A549 (cell line): ENCODE results near the gene MYNN. TPM values are rescaled to one million over a fixed set of nuclear protein-coding genes. Genes with fewer than 3 reads are reported as not detected.
A peak's percentile ranks its signal among the peaks of the same experiment; 100 is the strongest.

Experiments used
- ATAC-seq, 2 experiments: fragments of 200-7000 bp in 1 of 2; fragments of >200 bp in 1 of 2; cut with Nextera tagmentation in 1 of 2; cut with Tn5 transposase in 1 of 2; 3 replicates each; pipeline versions ENCODE4 v1.8.0 to v1.9.1; 2018 to 2020; ENCODE audit warnings: mild to moderate bottlenecking in 1 of 2, moderate library complexity in 1 of 2
- CTCF ChIA-PET: fragments of 300-600 bp; sonication (Branson Sonifier 250); formaldehyde crosslinking; extraction: SDS; loops from one replicate; lab custom pipeline; 2021; ENCODE audit warnings: antibody characterized with exemption, inconsistent platforms; lab: Yijun Ruan, JAX
- POLR2A ChIA-PET: fragments of 350-600 bp; formaldehyde crosslinking; extraction: SDS; loops from one replicate; lab custom pipeline; 2021; ENCODE audit warnings: antibody characterized with exemption, inconsistent platforms; lab: Yijun Ruan, JAX
- DNase-seq, 2 experiments: peaks; one replicate each; pipeline versions ENCODE4 v3.0.0 to v3.0.0-alpha.2; 2011 to 2016; ENCODE audit warnings: low read depth in 1 of 2, low spot score in 1 of 2
- FAIRE-seq: peaks from 2 replicates; lab custom pipeline; 2011; peaks lifted over from hg19 to GRCh38; lab: Jason Lieb, UNC
- H3K27ac ChIP-seq, 2 experiments: fragments of >200 bp; sonication (Bioruptor Twin); formaldehyde crosslinking; 3 replicates each; pipeline ENCODE4 v1.5.1; 2016 to 2017
- H3K4me1 ChIP-seq: fragments of >200 bp; sonication (Bioruptor Twin); formaldehyde crosslinking; 3 replicates; pipeline ENCODE4 v1.6.1; 2016
- H3K4me2 ChIP-seq: fragments of >200 bp; sonication (Bioruptor Twin); formaldehyde crosslinking; 3 replicates; pipeline ENCODE4 v1.6.1; 2016
- H3K4me3 ChIP-seq: fragments of >200 bp; sonication (Bioruptor Twin); formaldehyde crosslinking; 3 replicates; pipeline ENCODE4 v1.5.1; 2016
- H3K9me3 ChIP-seq: fragments of >200 bp; sonication (Bioruptor Twin); formaldehyde crosslinking; 3 replicates; pipeline ENCODE4 v1.6.1; 2016
- BCL3 ChIP-seq: fragments of >200 bp; sonication (Bioruptor Twin); formaldehyde crosslinking; IDR thresholded peaks from 3 replicates; pipeline ENCODE4 v1.6.1; 2016
- CBX8 ChIP-seq: fragments of 200-600 bp; sonication (generic); IDR thresholded peaks from 2 replicates; pipeline ENCODE4 v1.6.1; 2016
- E2F6 ChIP-seq: IDR thresholded peaks from 2 replicates; pipeline ENCODE4 v1.6.1; 2012; ENCODE audit warnings: low read depth, borderline replicate concordance
- EHF ChIP-seq: fragments of 250-450 bp; sonication (Bioruptor Pico); IDR thresholded peaks from 2 replicates; pipeline ENCODE4 v1.5.0; 2020; ENCODE audit warnings: mild to moderate bottlenecking
- ESRRA ChIP-seq: fragments of 150-350 bp; IDR thresholded peaks from 2 replicates; pipeline ENCODE4 v1.6.1; 2014; ENCODE audit warnings: mild to moderate bottlenecking, low read length, borderline replicate concordance
- FOSL2 ChIP-seq, 2 experiments: fragments of 450-650 bp in 1 of 2; fragments of >200 bp in 1 of 2; sonication (Bioruptor Twin) in 1 of 2; formaldehyde crosslinking; IDR thresholded peaks; 2 replicates each; pipeline versions ENCODE4 v1.5.0 to v1.6.1; 2016 to 2020; ENCODE audit warnings: mild to moderate bottlenecking in 1 of 2, moderate library complexity in 1 of 2
- HMGXB4 ChIP-seq: fragments of 250-450 bp; sonication (Bioruptor Pico); IDR thresholded peaks from 2 replicates; pipeline ENCODE4 v1.5.0; 2021; ENCODE audit warnings: mild to moderate bottlenecking, moderate library complexity, borderline replicate concordance
- HOXA7 ChIP-seq: fragments of 250-450 bp; sonication (Bioruptor Pico); IDR thresholded peaks from 2 replicates; pipeline ENCODE4 v1.5.0; 2020; ENCODE audit warnings: mild to moderate bottlenecking, moderate library complexity
- JUN ChIP-seq, 2 experiments: fragments of >200 bp; sonication (Bioruptor Twin); formaldehyde crosslinking; IDR thresholded peaks; 2 replicates in 1 of 2; 3 replicates in 1 of 2; pipeline ENCODE4 v1.6.1; 2016 to 2017
- JUNB ChIP-seq: fragments of >200 bp; sonication (Bioruptor Twin); formaldehyde crosslinking; IDR thresholded peaks from 2 replicates; pipeline ENCODE4 v1.6.1; 2016
- MAFK ChIP-seq: fragments of 450-650 bp; IDR thresholded peaks from 2 replicates; pipeline ENCODE4 v1.6.1; 2014; ENCODE audit not compliant: partially characterized antibody
- NFE2L2 ChIP-seq: fragments of 150-350 bp; conservative IDR thresholded peaks from 2 replicates; pipeline ENCODE4 v1.6.1; 2014; ENCODE audit warnings: low read length
- NPAS2 ChIP-seq: fragments of 250-450 bp; sonication (Bioruptor Pico); IDR thresholded peaks from 2 replicates; pipeline ENCODE4 v1.8.0; 2022; ENCODE audit warnings: mild to moderate bottlenecking, moderate library complexity, borderline replicate concordance
- PBX3 ChIP-seq: IDR thresholded peaks from 2 replicates; pipeline ENCODE4 v1.6.1; 2012
- PHF8 ChIP-seq: fragments of 200-600 bp; sonication (generic); IDR thresholded peaks from 2 replicates; pipeline ENCODE4 v1.6.1; 2016; ENCODE audit warnings: low read depth, mild to moderate bottlenecking, antibody characterized with exemption, moderate library complexity, borderline replicate concordance
- RAD21 ChIP-seq, 2 experiments: fragments of >200 bp in 1 of 2; sonication (Bioruptor Twin) in 1 of 2; formaldehyde crosslinking in 1 of 2; IDR thresholded peaks in 1 of 2; conservative IDR thresholded peaks in 1 of 2; 2 replicates in 1 of 2; 3 replicates in 1 of 2; pipeline ENCODE4 v1.6.1; 2012 to 2018; ENCODE audit warnings: inconsistent platforms in 1 of 2
- SREBF2 ChIP-seq: fragments of 450-650 bp; IDR thresholded peaks from 2 replicates; pipeline ENCODE4 v1.6.1; 2014; ENCODE audit warnings: mild to moderate bottlenecking, moderate library complexity
- TP53 ChIP-seq: fragments of 250-450 bp; sonication (Bioruptor Pico); IDR thresholded peaks from 2 replicates; pipeline ENCODE4 v1.5.0; 2021; ENCODE audit warnings: mild to moderate bottlenecking, moderate library complexity
- WGBS: methylation state at CpG from one replicate; pipeline ENCODE4 v1.1.6; 2017; ENCODE audit errors: missing lambda C conversion rate; 5-methylcytosine and 5-hydroxymethylcytosine counted together
- polyA plus RNA-seq, 4 experiments: library from polyadenylated mRNA; depleted of rRNA in 3 of 4; stranded (reverse); fragments of >200 nt; fragmentation: RNase III in 1 of 4; extraction: RNeasy Plus Mini Kit Qiagen cat#74134 plus additional on column Dnase treatment in 1 of 4; gene quantifications; 2 replicates in 3 of 4; 3 replicates in 1 of 4; pipeline ENCODE4 v1.2.3, GENCODE V29; 2011 to 2017

The MYNN gene
- polyA plus RNA-seq, 2 of the 4 experiments (the other 2 are of a cell fraction): 12.0 to 31.6 TPM

GRCh38 chr3:169774186-169774585 is 990 bp downstream of the MYNN start:
- peak overlapping the region; percentile 90 for H3K4me3 ChIP-seq
- no peak for TF ChIP-seq SREBF2
- no peak for TF ChIP-seq PHF8
- TF ChIP-seq E2F6: no peak
- no peak for TF ChIP-seq NFE2L2
- no peak for TF ChIP-seq ESRRA
- no peak for TF ChIP-seq CBX8
- no peak for TF ChIP-seq JUN (IDR thresholded peaks at IDR 0.05)
- TF ChIP-seq JUNB: no peak
- TF ChIP-seq MAFK: no peak
- no peak for TF ChIP-seq FOSL2 (IDR thresholded peaks at IDR 0.05)
- no peak for TF ChIP-seq FOSL2 (CRISPR knock-in tag; IDR thresholded peaks at IDR 0.05)
- H3K27ac ChIP-seq: no peak overlapping the region
- DNase-seq (no peak), ATAC-seq (no peak), FAIRE-seq (no peak)
- ChIA-PET CTCF (interaction anchor here (2.7 kb wide), 1 partner anchor 11 kb away, joined by 10 read pairs; the partner anchor contains the start of gene TERC), POLR2A (interaction anchor here (1.3 to 2.7 kb wide), 2 partner anchors 10 to 583 kb away, joined by 3 to 18 read pairs; partner anchors contain the start of genes SKIL and TERC)
- peak overlapping the region; percentile 76 for H3K4me2 ChIP-seq
- H3K4me1 ChIP-seq: peaks cover 15% of the 10 kb centered on the region; the same call in 2 of the 3 replicates
- WGBS: 49% methylated on average over 5 of the region's 5 CpGs
- no peaks in the 10 kb centered on the region for H3K9me3 ChIP-seq

GRCh38 chr3:169777822-169778221 is 4.6 kb downstream of the MYNN start:
- Histone ChIP-seq H3K4me2 (no peak overlapping the region), H3K27ac (no peak overlapping the region), H3K4me3 (no peak overlapping the region), H3K4me1 (peaks cover 15% of the 10 kb centered on the region; the same call in 2 of the 3 replicates), H3K9me3 (no peaks in the 10 kb centered on the region)
- ChIA-PET POLR2A (no interaction called here), CTCF (interaction anchor here (1.1 kb wide), 1 partner anchor 36 kb away, joined by 3 read pairs; no protein-coding TSS in a partner anchor)
- DNase-seq (no peak), FAIRE-seq (no peak), ATAC-seq (no peak)
- TF ChIP-seq BCL3 (no peak), HMGXB4 (CRISPR knock-in tag) (no peak), JUN (IDR thresholded peaks at IDR 0.05) (no peak), E2F6 (no peak), ESRRA (no peak), EHF (CRISPR knock-in tag) (no peak), HOXA7 (no peak), RAD21 (conservative IDR thresholded peaks at IDR 0.05 in 1 of 2, IDR thresholded peaks at IDR 0.05 in 1 of 2) (no peak), TP53 (CRISPR knock-in tag) (no peak), PBX3 (no peak), NPAS2 (CRISPR knock-in tag) (no peak)
- WGBS: 71% methylated on average over 4 of the region's 4 CpGs
